Nephron progenitor cell (in vitro differentiated cells): ENCODE measurements around the gene KDM2B.
A peak's percentile ranks its signal among the peaks of the same experiment; 100 is the strongest.

Source experiments
- DNase-seq: peaks from one replicate; pipeline ENCODE4 v3.0.0; 2021
- H3K27ac Mint-ChIP-seq: 2 replicates; pipeline ENCODE4 v1.8.0; 2021; ENCODE audit warnings: mild to moderate bottlenecking, moderate library complexity, mixed read lengths
- H3K27me3 Mint-ChIP-seq: 2 replicates; pipeline ENCODE4 v1.8.0; 2021; ENCODE audit warnings: mild to moderate bottlenecking, low read depth, mixed read lengths; ENCODE audit not compliant: poor library complexity
- H3K36me3 Mint-ChIP-seq: 2 replicates; pipeline ENCODE4 v1.8.0; 2021; ENCODE audit warnings: low read depth, mixed read lengths
- H3K4me1 Mint-ChIP-seq: 2 replicates; pipeline ENCODE4 v1.8.0; 2021; ENCODE audit warnings: mixed read lengths
- H3K4me3 Mint-ChIP-seq: 2 replicates; pipeline ENCODE4 v1.8.0; 2021; ENCODE audit warnings: mild to moderate bottlenecking, moderate library complexity, mixed read lengths
- H3K9me3 Mint-ChIP-seq: 2 replicates; pipeline ENCODE4 v1.8.0; 2021; ENCODE audit warnings: mild to moderate bottlenecking, moderate library complexity, mixed read lengths
- CTCF ChIP-seq: fragments of 200-600 bp; sonication (generic); IDR thresholded peaks from 2 replicates; pipeline ENCODE4 v1.5.0; 2021; ENCODE audit warnings: antibody characterized with exemption

The KDM2B gene

DNA sequence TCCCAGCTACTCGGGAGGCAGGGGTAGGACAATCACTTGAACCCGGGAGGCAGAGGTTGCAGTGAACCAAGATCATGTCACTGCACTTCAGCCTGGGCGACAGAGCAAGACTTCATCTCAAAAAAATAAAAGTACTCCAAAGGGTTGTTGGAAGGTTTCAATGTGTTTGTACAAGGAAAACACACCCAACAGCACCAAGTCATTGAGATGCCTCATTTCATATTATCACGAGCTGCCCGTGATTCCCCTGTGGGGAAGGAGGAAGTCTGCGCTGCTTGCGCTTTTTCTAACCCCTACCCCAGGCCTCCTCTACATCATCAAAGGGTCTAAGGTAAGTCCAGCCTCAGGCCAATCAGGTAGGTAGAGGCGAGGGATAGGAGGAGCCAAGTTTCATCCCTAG lies 73.6 kb downstream of the KDM2B start:
- no peak for TF ChIP-seq CTCF
- no peak overlapping the region for H3K4me3 Mint-ChIP-seq
- peaks cover 70% of the 10 kb centered on the region for H3K36me3 Mint-ChIP-seq

GRCh38 chr12:121505513-121505912 lies 75.3 kb downstream of the KDM2B start:
- Mint-ChIP-seq H3K4me3 (no peak overlapping the region), H3K36me3 (peaks cover 66% of the 10 kb centered on the region), H3K9me3 (no peaks in the 10 kb centered on the region), H3K27me3 (no peaks in the 10 kb centered on the region), H3K4me1 (peaks cover 7% of the 10 kb centered on the region), H3K27ac (peak overlapping the region; percentile 21)
- TF ChIP-seq CTCF = no peak
- no peak for DNase-seq

More for the DNA sequence above, 73.6 kb downstream of the KDM2B start:
- no peak overlapping the region for H3K27ac Mint-ChIP-seq
- no peak for DNase-seq
- H3K9me3 Mint-ChIP-seq = no peaks in the 10 kb centered on the region
- H3K27me3 Mint-ChIP-seq = no peaks in the 10 kb centered on the region
- peaks cover 5% of the 10 kb centered on the region for H3K4me1 Mint-ChIP-seq

DNA sequence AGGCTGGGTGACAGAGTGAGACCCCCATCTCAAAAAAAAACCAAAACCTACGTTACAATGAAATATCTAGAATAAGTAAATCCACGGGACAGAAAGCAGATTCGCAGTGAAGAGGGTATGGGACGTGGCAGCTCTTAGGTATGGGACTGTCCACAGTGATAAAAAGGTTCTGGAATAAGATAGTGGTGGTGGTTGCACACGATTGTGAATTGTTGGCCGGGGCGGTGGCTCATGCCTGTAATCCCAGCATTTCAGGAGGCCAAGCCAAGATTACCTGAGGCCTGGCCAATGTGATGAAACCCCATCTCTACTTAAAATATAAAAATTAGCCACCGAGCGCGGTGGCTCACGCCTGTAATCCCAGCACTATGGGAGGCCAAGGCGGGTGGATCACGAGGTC lies 76.3 kb downstream of the KDM2B start:
- no peak overlapping the region for H3K4me3 Mint-ChIP-seq
- H3K4me1 Mint-ChIP-seq = peaks cover 14% of the 10 kb centered on the region
- H3K27me3 Mint-ChIP-seq = no peaks in the 10 kb centered on the region
- no peak overlapping the region for H3K27ac Mint-ChIP-seq
- no peak for TF ChIP-seq CTCF
- H3K36me3 Mint-ChIP-seq = peaks cover 60% of the 10 kb centered on the region
- no peaks in the 10 kb centered on the region for H3K9me3 Mint-ChIP-seq
- DNase-seq = no peak

DNA sequence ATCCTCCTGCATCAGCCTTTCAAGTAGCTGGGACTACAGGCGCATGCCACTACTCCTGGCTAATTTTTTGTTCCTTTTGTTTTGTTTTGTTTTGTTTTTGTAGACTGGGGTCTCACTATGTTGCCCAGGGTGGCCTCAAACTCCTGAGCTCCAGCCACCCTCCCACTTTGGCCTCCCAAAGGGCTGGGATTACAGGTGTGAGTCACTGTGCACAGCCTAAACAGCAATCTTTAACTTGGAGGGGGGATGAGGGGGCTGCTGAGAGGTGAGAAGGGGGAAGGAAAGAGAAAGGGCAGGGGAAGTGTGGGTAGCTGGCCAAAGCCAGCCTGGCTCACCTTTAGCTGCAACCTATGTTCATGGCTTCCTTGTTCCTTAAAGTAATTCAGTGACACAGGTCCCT lies 77.4 kb downstream of the KDM2B start:
- Mint-ChIP-seq H3K4me3 (no peak overlapping the region), H3K9me3 (no peaks in the 10 kb centered on the region), H3K27me3 (no peaks in the 10 kb centered on the region), H3K27ac (peak overlapping the region; percentile 57), H3K4me1 (peaks cover 14% of the 10 kb centered on the region), H3K36me3 (peaks cover 54% of the 10 kb centered on the region)
- DNase-seq = no peak
- no peak for TF ChIP-seq CTCF

- H3K4me1 Mint-ChIP-seq = peaks cover 14% of the 10 kb centered on the region
- H3K27ac Mint-ChIP-seq = no peak overlapping the region
- no peak overlapping the region for H3K4me3 Mint-ChIP-seq
- no peak for TF ChIP-seq CTCF
- H3K27me3 Mint-ChIP-seq = no peaks in the 10 kb centered on the region
- peaks cover 55% of the 10 kb centered on the region for H3K36me3 Mint-ChIP-seq
- H3K9me3 Mint-ChIP-seq = no peaks in the 10 kb centered on the region
- no peak for DNase-seq
Observed at GRCh38 chr12:121501946-121502345, 78.9 kb downstream of the KDM2B start.

- no peak overlapping the region for H3K4me3 Mint-ChIP-seq
- peak overlapping the region; percentile 91 for H3K27ac Mint-ChIP-seq
- DNase-seq = peak; percentile 78
- peaks cover 53% of the 10 kb centered on the region for H3K36me3 Mint-ChIP-seq
- H3K4me1 Mint-ChIP-seq = peaks cover 15% of the 10 kb centered on the region
- no peaks in the 10 kb centered on the region for H3K27me3 Mint-ChIP-seq
- no peaks in the 10 kb centered on the region for H3K9me3 Mint-ChIP-seq
- TF ChIP-seq CTCF = peak; percentile 98
Observed at GRCh38 chr12:121499929-121500793, 80.7 kb downstream of the KDM2B start.
